ENCODE results near the gene PBLD. TPM values are rescaled to one million over a fixed set of nuclear protein-coding genes. Genes with fewer than 3 reads are reported as not detected.
A peak's percentile ranks its signal among the peaks of the same experiment; 100 is the strongest.
"Not testable (repeated sequence)": the region's sequence is repeated elsewhere in the genome, so short reads cannot be mapped to it uniquely, and the experiment has no call there.

Gene PBLD
- total and polyA plus RNA-seq, 9 donors: 3.9 to 20.0 (median 7.8) TPM

- H3K4me1 ChIP-seq (ENCODE audit: control insufficient read depth, insufficient read depth, low read length): peaks cover 20% of the 10 kb centered on the region
These were observed 1.1 kb downstream of the PBLD start, which contains the start of gene HNRNPH3 for GRCh38 chr10:68331455-68332258. Gene HNRNPH3, plus strand, starts transcription at chr10:68332064. Its CDS starts 5,158 bp downstream, at chr10:68337222.

GRCh38 chr10:68330852-68331454 is 1.8 kb downstream of the PBLD start:
- H3K4me1 ChIP-seq (ENCODE audit: control insufficient read depth, insufficient read depth, low read length): peaks cover 18% of the 10 kb centered on the region
- H3K27me3 ChIP-seq (ENCODE audit: control insufficient read depth, insufficient read depth, low read length): no peaks in the 10 kb centered on the region
- H3K36me3 ChIP-seq (ENCODE audit: control insufficient read depth, insufficient read depth, low read length): no peaks in the 10 kb centered on the region
- 21% methylated on average over 19 of the region's 29 CpGs for WGBS (ENCODE audit: insufficient coverage)
- peak overlapping the region; percentile 88 for H3K4me3 ChIP-seq (ENCODE audit: low read length)
- H3K9me3 ChIP-seq (replicated peaks; ENCODE audit: control insufficient read depth, low read depth, low read length): no peaks in the 10 kb centered on the region
- peak overlapping the region; percentile 100 for H3K27ac ChIP-seq (ENCODE audit: low read length)
- peak; percentile 77 for DNase-seq

More at GRCh38 chr10:68331455-68332258, 1.1 kb downstream of the PBLD start, which contains the start of gene HNRNPH3:
- under 1% methylated on average over 71 of the region's 73 CpGs for WGBS (ENCODE audit: insufficient coverage)
- DNase-seq: peak; percentile 99
- H3K27ac ChIP-seq (ENCODE audit: low read length): peak within 1 kb of the TSS; percentile 100
- H3K9me3 ChIP-seq (replicated peaks; ENCODE audit: control insufficient read depth, low read depth, low read length): no peaks in the 10 kb centered on the region
- H3K4me3 ChIP-seq (ENCODE audit: low read length): peak within 1 kb of the TSS; percentile 88
- no peaks in the 10 kb centered on the region for H3K36me3 ChIP-seq (ENCODE audit: control insufficient read depth, insufficient read depth, low read length)
- H3K27me3 ChIP-seq (ENCODE audit: control insufficient read depth, insufficient read depth, low read length): no peaks in the 10 kb centered on the region

GRCh38 chr10:68329506-68329861 is 3.2 kb downstream of the PBLD start:
- H3K4me3 ChIP-seq (ENCODE audit: low read length): no peak overlapping the region
- DNase-seq: no peak
- no CpG with 5 or more reads among the region's 1 CpG for WGBS (ENCODE audit: insufficient coverage)
- H3K27me3 ChIP-seq (ENCODE audit: control insufficient read depth, insufficient read depth, low read length): no peaks in the 10 kb centered on the region
- H3K36me3 ChIP-seq (ENCODE audit: control insufficient read depth, insufficient read depth, low read length): no peaks in the 10 kb centered on the region
- no peaks in the 10 kb centered on the region for H3K9me3 ChIP-seq (replicated peaks; ENCODE audit: control insufficient read depth, low read depth, low read length)
- H3K4me1 ChIP-seq (ENCODE audit: control insufficient read depth, insufficient read depth, low read length): peaks cover 16% of the 10 kb centered on the region
- H3K27ac ChIP-seq (ENCODE audit: low read length): no peak overlapping the region

- Histone ChIP-seq H3K36me3 (ENCODE audit: control insufficient read depth, insufficient read depth, low read length) (no peaks in the 10 kb centered on the region), H3K9me3 (replicated peaks; ENCODE audit: control insufficient read depth, low read depth, low read length) (no peaks in the 10 kb centered on the region), H3K27me3 (ENCODE audit: control insufficient read depth, insufficient read depth, low read length) (no peaks in the 10 kb centered on the region), H3K27ac (ENCODE audit: low read length) (peak overlapping the region; percentile 84), H3K4me3 (ENCODE audit: low read length) (no peak overlapping the region), H3K4me1 (ENCODE audit: control insufficient read depth, insufficient read depth, low read length) (peaks cover 16% of the 10 kb centered on the region)
- DNase-seq: peak; percentile 90
- no CpG with 5 or more reads among the region's 4 CpGs for WGBS (ENCODE audit: insufficient coverage)
These were observed 4.6 kb downstream of the PBLD start for GRCh38 chr10:68327889-68328786.

GRCh38 chr10:68324396-68324795 is 8.3 kb downstream of the PBLD start:
- not testable (repeated sequence) for H3K27ac ChIP-seq (ENCODE audit: low read length); H3K27me3 ChIP-seq (ENCODE audit: control insufficient read depth, insufficient read depth, low read length); H3K9me3 ChIP-seq (replicated peaks; ENCODE audit: control insufficient read depth, low read depth, low read length); H3K4me1 ChIP-seq (ENCODE audit: control insufficient read depth, insufficient read depth, low read length); DNase-seq; H3K36me3 ChIP-seq (ENCODE audit: control insufficient read depth, insufficient read depth, low read length); H3K4me3 ChIP-seq (ENCODE audit: low read length)
- WGBS (ENCODE audit: insufficient coverage): 96% methylated on average over 2 of the region's 4 CpGs

- WGBS (ENCODE audit: insufficient coverage): no CpG with 5 or more reads among the region's 1 CpG
- no peak overlapping the region for H3K27ac ChIP-seq (ENCODE audit: low read length)
- no peaks in the 10 kb centered on the region for H3K4me1 ChIP-seq (ENCODE audit: control insufficient read depth, insufficient read depth, low read length)
- peaks cover 10% of the 10 kb centered on the region for H3K9me3 ChIP-seq (replicated peaks; ENCODE audit: control insufficient read depth, low read depth, low read length)
- H3K27me3 ChIP-seq (ENCODE audit: control insufficient read depth, insufficient read depth, low read length): no peaks in the 10 kb centered on the region
- no peak overlapping the region for H3K4me3 ChIP-seq (ENCODE audit: low read length)
- DNase-seq: no peak
- H3K36me3 ChIP-seq (ENCODE audit: control insufficient read depth, insufficient read depth, low read length): no peaks in the 10 kb centered on the region
These were observed 14.2 kb downstream of the PBLD start for GRCh38 chr10:68318331-68319059.

GRCh38 chr10:68315582-68315981 is 17.1 kb downstream of the PBLD start:
- DNase-seq: no peak
- no peaks in the 10 kb centered on the region for H3K27me3 ChIP-seq (ENCODE audit: control insufficient read depth, insufficient read depth, low read length)
- no peaks in the 10 kb centered on the region for H3K4me1 ChIP-seq (ENCODE audit: control insufficient read depth, insufficient read depth, low read length)
- no CpG with 5 or more reads among the region's 1 CpG for WGBS (ENCODE audit: insufficient coverage)
- peaks cover 10% of the 10 kb centered on the region for H3K9me3 ChIP-seq (replicated peaks; ENCODE audit: control insufficient read depth, low read depth, low read length)
- H3K36me3 ChIP-seq (ENCODE audit: control insufficient read depth, insufficient read depth, low read length): no peaks in the 10 kb centered on the region
- no peak overlapping the region for H3K27ac ChIP-seq (ENCODE audit: low read length)
- no peak overlapping the region for H3K4me3 ChIP-seq (ENCODE audit: low read length)

GRCh38 chr10:68314930-68315329 is 17.8 kb downstream of the PBLD start:
- H3K4me3 ChIP-seq (ENCODE audit: low read length); H3K36me3 ChIP-seq (ENCODE audit: control insufficient read depth, insufficient read depth, low read length): not testable (repeated sequence)
- 93% methylated on average over 6 of the region's 6 CpGs for WGBS (ENCODE audit: insufficient coverage)

GRCh38 chr10:68310531-68310930 is 22.2 kb downstream of the PBLD start:
- DNase-seq: no peak
- Histone ChIP-seq H3K27me3 (ENCODE audit: control insufficient read depth, insufficient read depth, low read length) (no peaks in the 10 kb centered on the region), H3K4me3 (ENCODE audit: low read length) (no peak overlapping the region), H3K27ac (ENCODE audit: low read length) (no peak overlapping the region), H3K9me3 (replicated peaks; ENCODE audit: control insufficient read depth, low read depth, low read length) (no peaks in the 10 kb centered on the region), H3K36me3 (ENCODE audit: control insufficient read depth, insufficient read depth, low read length) (no peaks in the 10 kb centered on the region), H3K4me1 (ENCODE audit: control insufficient read depth, insufficient read depth, low read length) (no peaks in the 10 kb centered on the region)

More at GRCh38 chr10:68314930-68315329, 17.8 kb downstream of the PBLD start:
- H3K27ac ChIP-seq (ENCODE audit: low read length); H3K4me1 ChIP-seq (ENCODE audit: control insufficient read depth, insufficient read depth, low read length); H3K27me3 ChIP-seq (ENCODE audit: control insufficient read depth, insufficient read depth, low read length); DNase-seq: not testable (repeated sequence)
- H3K9me3 ChIP-seq (replicated peaks; ENCODE audit: control insufficient read depth, low read depth, low read length): peaks cover 10% of the 10 kb centered on the region
